Measurements from ENCODE around the gene TMED8.

The TMED8 gene

DNA sequence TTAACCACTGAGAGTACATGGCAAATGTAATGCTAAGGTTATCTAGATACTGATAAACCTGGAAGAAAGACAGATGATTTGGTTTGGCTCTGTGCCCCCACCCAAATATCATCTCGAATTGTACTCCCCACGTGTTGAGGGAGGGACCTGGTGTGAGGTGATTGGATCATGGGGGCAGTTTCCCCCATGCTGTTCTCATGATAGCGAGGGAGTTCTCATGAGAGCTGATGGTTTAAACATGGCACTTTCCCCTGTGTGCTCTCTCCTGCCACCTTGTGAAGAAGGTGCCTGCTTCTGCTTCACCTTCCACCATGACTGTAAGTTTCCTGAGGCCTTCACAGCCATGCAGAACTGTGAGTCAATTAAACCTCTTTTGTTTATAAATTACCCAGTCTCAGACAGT lies 32.2 kb upstream of the TMED8 start:
- H3K4me3 ChIP-seq (ENCODE audit: low read length), result no peak overlapping the region
- TF ChIP-seq, protein P1, sequence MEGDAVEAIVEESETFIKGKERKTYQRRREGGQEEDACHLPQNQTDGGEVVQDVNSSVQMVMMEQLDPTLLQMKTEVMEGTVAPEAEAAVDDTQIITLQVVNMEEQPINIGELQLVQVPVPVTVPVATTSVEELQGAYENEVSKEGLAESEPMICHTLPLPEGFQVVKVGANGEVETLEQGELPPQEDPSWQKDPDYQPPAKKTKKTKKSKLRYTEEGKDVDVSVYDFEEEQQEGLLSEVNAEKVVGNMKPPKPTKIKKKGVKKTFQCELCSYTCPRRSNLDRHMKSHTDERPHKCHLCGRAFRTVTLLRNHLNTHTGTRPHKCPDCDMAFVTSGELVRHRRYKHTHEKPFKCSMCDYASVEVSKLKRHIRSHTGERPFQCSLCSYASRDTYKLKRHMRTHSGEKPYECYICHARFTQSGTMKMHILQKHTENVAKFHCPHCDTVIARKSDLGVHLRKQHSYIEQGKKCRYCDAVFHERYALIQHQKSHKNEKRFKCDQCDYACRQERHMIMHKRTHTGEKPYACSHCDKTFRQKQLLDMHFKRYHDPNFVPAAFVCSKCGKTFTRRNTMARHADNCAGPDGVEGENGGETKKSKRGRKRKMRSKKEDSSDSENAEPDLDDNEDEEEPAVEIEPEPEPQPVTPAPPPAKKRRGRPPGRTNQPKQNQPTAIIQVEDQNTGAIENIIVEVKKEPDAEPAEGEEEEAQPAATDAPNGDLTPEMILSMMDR (conservative IDR thresholded peaks at IDR 0.05; ENCODE audit: low read length), result no peak; the same call in 1 of the 2 replicates
- DNase-seq (ENCODE audit: low read depth), result no peak

DNA sequence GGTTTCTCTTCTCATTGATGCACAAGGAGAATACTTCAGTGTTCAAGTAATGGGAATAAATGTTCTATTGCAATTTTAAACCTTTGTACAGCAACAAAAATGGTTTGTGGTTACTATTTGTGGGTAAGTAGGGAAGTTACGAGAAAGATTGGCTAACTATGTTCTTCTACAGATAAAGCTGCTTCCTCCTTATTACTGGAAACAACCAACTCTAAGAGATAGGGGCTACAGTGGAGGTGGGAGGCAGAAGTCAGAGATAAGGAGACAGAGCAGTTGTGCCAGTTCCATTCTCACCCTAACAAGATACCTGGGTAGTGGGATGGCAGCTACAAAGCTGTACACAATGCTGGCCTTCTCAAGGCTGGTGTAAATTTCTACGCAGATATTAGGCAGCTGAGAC lies 30.3 kb upstream of the TMED8 start:
- TF ChIP-seq, protein P1 (conservative IDR thresholded peaks at IDR 0.05; ENCODE audit: low read length), result no peak
- no peak overlapping the region for H3K4me3 ChIP-seq (ENCODE audit: low read length)
- DNase-seq (ENCODE audit: low read depth), result no peak

DNA sequence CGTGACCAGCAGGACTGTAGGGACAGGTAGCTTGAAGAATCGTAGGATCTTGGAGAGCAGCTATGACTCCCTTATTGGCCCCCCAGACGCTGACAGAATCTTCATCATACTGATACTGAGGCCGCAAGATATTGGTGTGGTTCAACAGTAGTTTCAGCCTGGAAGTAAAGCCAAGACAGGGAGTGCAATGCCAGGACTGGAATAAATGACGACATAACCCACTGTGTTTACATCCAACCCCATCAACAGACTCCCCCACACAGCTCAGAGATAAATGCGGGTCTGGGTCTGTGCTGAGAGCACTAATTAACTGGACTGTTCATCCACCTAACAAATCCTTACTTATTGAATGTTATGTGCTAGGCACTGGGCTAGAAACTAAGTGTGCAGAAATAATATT lies 29.8 kb upstream of the TMED8 start:
- TF ChIP-seq, protein P1 (conservative IDR thresholded peaks at IDR 0.05; ENCODE audit: low read length), result no peak

DNA sequence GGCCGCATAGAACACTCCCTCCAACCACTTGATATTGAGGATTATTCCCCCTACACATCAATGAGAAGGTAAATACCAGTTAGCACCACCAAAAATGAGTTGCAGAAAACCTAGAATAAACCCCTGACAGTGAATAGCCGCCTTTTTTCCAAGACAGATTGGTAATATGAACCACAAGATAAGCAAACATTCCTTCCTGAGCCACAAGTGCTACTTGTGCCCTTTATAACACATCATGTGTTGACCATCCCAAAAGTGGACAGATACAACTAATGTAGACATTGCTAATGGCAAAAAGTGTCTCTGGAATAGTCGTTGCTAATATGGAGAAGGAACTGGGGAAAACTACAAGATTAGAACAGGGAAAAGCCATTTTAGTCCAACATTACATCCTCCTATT lies 29.2 kb upstream of the TMED8 start:
- TF ChIP-seq, protein P1 (conservative IDR thresholded peaks at IDR 0.05; ENCODE audit: low read length), result no peak
- no peak overlapping the region for H3K4me3 ChIP-seq (ENCODE audit: low read length)
- no peak for DNase-seq (ENCODE audit: low read depth)

More for the DNA sequence above, 29.8 kb upstream of the TMED8 start:
- DNase-seq (ENCODE audit: low read depth), result no peak
- no peak overlapping the region for H3K4me3 ChIP-seq (ENCODE audit: low read length)

DNA sequence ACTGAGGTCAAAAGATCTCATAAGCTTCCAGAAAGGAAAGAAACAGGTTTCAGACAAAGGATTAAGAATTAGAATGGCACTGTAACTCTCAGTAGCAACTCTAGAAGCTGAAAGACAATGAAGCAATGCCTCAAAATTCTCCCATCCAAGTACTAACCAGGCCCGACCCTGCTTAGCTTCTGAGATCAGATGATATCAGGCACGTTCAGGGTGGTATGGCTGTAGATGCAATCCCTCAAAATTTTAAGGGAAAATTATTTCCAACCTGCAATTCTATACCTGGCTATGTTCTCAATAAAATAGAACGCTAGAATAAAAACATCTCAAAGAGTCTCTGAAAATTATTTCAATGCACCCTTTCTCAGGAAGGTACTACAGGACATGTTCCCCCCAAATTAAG lies 26.9 kb upstream of the TMED8 start:
- no peak overlapping the region for H3K4me3 ChIP-seq (ENCODE audit: low read length)
- no peak for DNase-seq (ENCODE audit: low read depth)
- TF ChIP-seq, protein P1 (conservative IDR thresholded peaks at IDR 0.05; ENCODE audit: low read length), result no peak

DNA sequence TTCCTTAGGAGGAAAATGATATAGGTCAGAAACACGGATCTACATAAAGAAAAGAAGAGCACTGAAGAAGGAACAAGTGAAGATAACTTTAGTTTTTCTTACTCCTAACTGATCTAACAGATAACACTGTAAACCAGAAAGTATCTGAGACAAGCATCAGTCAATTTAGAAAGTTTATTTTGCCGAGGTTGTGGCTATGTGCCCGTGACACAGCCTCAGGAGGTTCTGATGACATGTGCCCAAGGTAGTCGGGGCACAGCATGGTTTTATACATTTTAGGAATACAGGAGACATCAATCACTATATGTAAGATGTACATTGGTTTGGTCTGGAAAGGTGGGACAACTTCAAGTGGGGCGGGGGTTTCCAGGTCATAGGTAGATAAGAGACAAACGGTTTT lies 23.3 kb upstream of the TMED8 start:
- TF ChIP-seq, protein P1 (conservative IDR thresholded peaks at IDR 0.05; ENCODE audit: low read length), result no peak
- no peak for DNase-seq (ENCODE audit: low read depth)
- H3K4me3 ChIP-seq (ENCODE audit: low read length), result no peak overlapping the region

DNA sequence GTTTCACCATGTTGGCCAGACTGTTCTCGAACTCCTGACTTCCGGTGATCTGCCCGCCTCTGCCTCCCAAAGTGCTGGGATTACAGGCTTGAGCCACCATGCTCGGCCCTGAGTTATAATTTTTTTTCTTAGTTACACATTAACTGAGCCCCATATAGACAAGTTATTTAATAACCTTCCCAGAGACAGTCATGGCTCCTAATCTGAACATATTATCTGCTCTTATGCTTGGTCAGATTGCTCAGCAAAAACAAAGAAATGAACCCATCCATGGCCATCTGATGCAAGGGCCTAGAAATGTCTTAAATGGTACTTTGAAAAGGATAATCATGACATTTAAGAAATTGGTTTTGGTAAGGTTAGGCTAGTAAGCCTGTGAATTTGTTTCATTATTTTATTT lies 13.3 kb upstream of the TMED8 start:
- H3K4me3 ChIP-seq (ENCODE audit: low read length), result no peak overlapping the region
- DNase-seq (ENCODE audit: low read depth), result no peak
- TF ChIP-seq, protein P1 (conservative IDR thresholded peaks at IDR 0.05; ENCODE audit: low read length), result no peak

Data from AG10803 (cell line).